ENCODE results near the gene MCTP1. TPM values are rescaled to one million over a fixed set of nuclear protein-coding genes. Genes with fewer than 3 reads are reported as not detected.
"Not testable (repeated sequence)": the region's sequence is repeated elsewhere in the genome, so short reads cannot be mapped to it uniquely, and the experiment has no call there.

The MCTP1 gene
- total and polyA plus RNA-seq, 2 experiments from 2014 or later = 1.3 to 5.7 TPM

- Histone ChIP-seq H3K4me3 (no peak overlapping the region), H3K4me1 (ENCODE audit: insufficient read depth) (no peaks in the 10 kb centered on the region), H3K36me3 (replicated peaks; ENCODE audit: insufficient read depth, low read depth) (no peaks in the 10 kb centered on the region), H3K9me3 (ENCODE audit: low read depth) (no peaks in the 10 kb centered on the region), H3K79me2 (no peaks in the 10 kb centered on the region), H3K27me3 (no peaks in the 10 kb centered on the region), H3K9me2 (replicated peaks; ENCODE audit: insufficient read depth) (no peaks in the 10 kb centered on the region), H2AFZ (no peak overlapping the region), H3K4me2 (no peak overlapping the region), H4K20me1 (ENCODE audit: insufficient read depth, poor library complexity, severe bottlenecking) (no peaks in the 10 kb centered on the region), H3K27ac (no peak overlapping the region)
- 28% methylated on average over 5 of the region's 5 CpGs for whole genome bisulfite sequencing (ENCODE audit: low lambda C conversion rate, missing lambda C conversion rate)
- DNase-seq (ENCODE audit: low spot score) = peak; percentile 81
- TF ChIP-seq EZH2phosphoT487 (IDR thresholded peaks at IDR 0.05; ENCODE audit: low read depth, severe bottlenecking, unreplicated experiment) (no peak), CTCF (IDR thresholded peaks at IDR 0.05; ENCODE audit: poor library complexity) (peak; percentile 86), EZH2 (IDR thresholded peaks at IDR 0.05; ENCODE audit: borderline replicate concordance) (no peak)
Measured at GRCh38 chr5:94968507-94969095, 316.3 kb downstream of the MCTP1 start.

GRCh38 chr5:94967525-94967924, 317.4 kb downstream of the MCTP1 start:
- Histone ChIP-seq H3K4me1 (ENCODE audit: insufficient read depth) (no peaks in the 10 kb centered on the region), H3K4me3 (no peak overlapping the region), H3K27me3 (no peaks in the 10 kb centered on the region), H4K20me1 (ENCODE audit: insufficient read depth, poor library complexity, severe bottlenecking) (no peaks in the 10 kb centered on the region), H3K4me2 (no peak overlapping the region), H3K9me3 (ENCODE audit: low read depth) (no peaks in the 10 kb centered on the region), H2AFZ (no peak overlapping the region), H3K79me2 (no peaks in the 10 kb centered on the region), H3K36me3 (replicated peaks; ENCODE audit: insufficient read depth, low read depth) (no peaks in the 10 kb centered on the region), H3K9me2 (replicated peaks; ENCODE audit: insufficient read depth) (no peaks in the 10 kb centered on the region), H3K27ac (no peak overlapping the region)
- WGBS (ENCODE audit: low lambda C conversion rate, missing lambda C conversion rate) = 80% methylated on average over 6 of the region's 6 CpGs
- TF ChIP-seq CTCF (IDR thresholded peaks at IDR 0.05; ENCODE audit: poor library complexity) (no peak), EZH2phosphoT487 (IDR thresholded peaks at IDR 0.05; ENCODE audit: low read depth, severe bottlenecking, unreplicated experiment) (no peak), EZH2 (IDR thresholded peaks at IDR 0.05; ENCODE audit: borderline replicate concordance) (no peak)
- no peak for DNase-seq (ENCODE audit: low spot score)

GRCh38 chr5:94959279-94959678, 325.6 kb downstream of the MCTP1 start:
- DNase-seq (ENCODE audit: low spot score); H3K79me2 ChIP-seq; H3K9me3 ChIP-seq (ENCODE audit: low read depth); H3K27ac ChIP-seq; H3K4me1 ChIP-seq (ENCODE audit: insufficient read depth); H3K27me3 ChIP-seq; H2AFZ ChIP-seq; H3K36me3 ChIP-seq (replicated peaks; ENCODE audit: insufficient read depth, low read depth); H3K9me2 ChIP-seq (replicated peaks; ENCODE audit: insufficient read depth); H3K4me3 ChIP-seq; H3K4me2 ChIP-seq; H4K20me1 ChIP-seq (ENCODE audit: insufficient read depth, poor library complexity, severe bottlenecking): not testable (repeated sequence)
- WGBS (ENCODE audit: low lambda C conversion rate, missing lambda C conversion rate) = 78% methylated on average over 2 of the region's 2 CpGs

- no peaks in the 10 kb centered on the region for H3K9me2 ChIP-seq (replicated peaks; ENCODE audit: insufficient read depth)
- no peak overlapping the region for H3K27ac ChIP-seq
- H3K9me3 ChIP-seq (ENCODE audit: low read depth) = no peaks in the 10 kb centered on the region
- H3K4me2 ChIP-seq = no peak overlapping the region
- H2AFZ ChIP-seq = no peak overlapping the region
- no peak overlapping the region for H3K4me3 ChIP-seq
- WGBS (ENCODE audit: low lambda C conversion rate, missing lambda C conversion rate) = 94% methylated on average over 2 of the region's 2 CpGs
- H3K27me3 ChIP-seq = no peaks in the 10 kb centered on the region
- DNase-seq (ENCODE audit: low spot score) = no peak
- H4K20me1 ChIP-seq (ENCODE audit: insufficient read depth, poor library complexity, severe bottlenecking) = no peaks in the 10 kb centered on the region
- H3K36me3 ChIP-seq (replicated peaks; ENCODE audit: insufficient read depth, low read depth) = no peaks in the 10 kb centered on the region
- TF ChIP-seq EZH2 (IDR thresholded peaks at IDR 0.05; ENCODE audit: borderline replicate concordance) (no peak), CTCF (IDR thresholded peaks at IDR 0.05; ENCODE audit: poor library complexity) (no peak), EZH2phosphoT487 (IDR thresholded peaks at IDR 0.05; ENCODE audit: low read depth, severe bottlenecking, unreplicated experiment) (no peak)
- no peaks in the 10 kb centered on the region for H3K79me2 ChIP-seq
- no peaks in the 10 kb centered on the region for H3K4me1 ChIP-seq (ENCODE audit: insufficient read depth)
Measured at GRCh38 chr5:94945656-94946055, 339.2 kb downstream of the MCTP1 start.

All from hepatocyte (in vitro differentiated cells).